GM12878 (cell line): ENCODE measurements around the gene FAM76A. TPM values are rescaled to one million over a fixed set of nuclear protein-coding genes. Genes with fewer than 3 reads are reported as not detected.

Source experiments
- ATF7 ChIP-seq: fragments of 450-650 bp; IDR thresholded peaks from 2 replicates; pipeline ENCODE4 v1.6.1; 2016; ENCODE audit warnings: low read depth, mild to moderate bottlenecking
- CEBPB ChIP-seq, 2 experiments: fragments of 150-350 bp in 1 of 2; IDR thresholded peaks; 2 replicates each; pipeline ENCODE4 v1.6.1; 2012 to 2014; ENCODE audit warnings: low read depth in 2 of 2, low read length in 2 of 2, borderline replicate concordance in 1 of 2, inconsistent platforms in 1 of 2
- CREB1 ChIP-seq: IDR thresholded peaks from 2 replicates; pipeline ENCODE4 v1.6.1; 2012; ENCODE audit warnings: low read depth, mild to moderate bottlenecking, inconsistent platforms
- CREM ChIP-seq: IDR thresholded peaks from 2 replicates; pipeline ENCODE4 v1.6.1; 2014; ENCODE audit warnings: antibody characterized with exemption, low read depth
- IKZF1 ChIP-seq: fragments of 450-650 bp; conservative IDR thresholded peaks from 2 replicates; pipeline ENCODE4 v1.6.1; 2017; ENCODE audit warnings: antibody characterized with exemption, mild to moderate bottlenecking
- JUNB ChIP-seq: IDR thresholded peaks from 2 replicates; pipeline ENCODE4 v1.6.1; 2016; ENCODE audit warnings: antibody characterized with exemption, mild to moderate bottlenecking
- JUND ChIP-seq: IDR thresholded peaks from 2 replicates; pipeline ENCODE4 v1.6.1; 2012; ENCODE audit warnings: low read depth, mild to moderate bottlenecking, low read length, improper control_type of control experiment, moderate library complexity
- NFYA ChIP-seq: IDR thresholded peaks from 2 replicates; pipeline ENCODE4 v1.6.1; 2011; ENCODE audit warnings: low read depth, mild to moderate bottlenecking, low read length, improper control_type of control experiment, borderline replicate concordance
- NR2C2 ChIP-seq: IDR thresholded peaks from 2 replicates; pipeline ENCODE4 v1.6.1; 2011; ENCODE audit warnings: borderline replicate concordance, low read depth; ENCODE audit not compliant: control insufficient read depth, insufficient read length
- NR2F1 ChIP-seq: fragments of 450-650 bp; conservative IDR thresholded peaks from 2 replicates; pipeline ENCODE4 v1.6.1; 2017; ENCODE audit warnings: mild to moderate bottlenecking
- PRDM15 ChIP-seq: fragments of 450-650 bp; formaldehyde crosslinking; IDR thresholded peaks from 2 replicates; pipeline ENCODE4 v1.4.0; 2020; ENCODE audit warnings: mild to moderate bottlenecking, moderate library complexity
- RELA ChIP-seq: fragments of 450-650 bp; IDR thresholded peaks from 2 replicates; pipeline ENCODE4 v1.8.0; 2014; ENCODE audit warnings: borderline replicate concordance; ENCODE audit not compliant: partially characterized antibody
- RELB ChIP-seq: fragments of 450-650 bp; IDR thresholded peaks from 2 replicates; pipeline ENCODE4 v1.6.1; 2017; ENCODE audit warnings: low read depth, mild to moderate bottlenecking, moderate library complexity
- RUNX3 ChIP-seq: IDR thresholded peaks from 2 replicates; pipeline ENCODE4 v1.6.1; 2012; ENCODE audit warnings: low read length, inconsistent platforms
- TAF1 ChIP-seq: IDR thresholded peaks from 2 replicates; pipeline ENCODE4 v1.6.1; 2011; ENCODE audit warnings: mild to moderate bottlenecking, low read depth, low read length, borderline replicate concordance
- TBL1XR1 ChIP-seq: IDR thresholded peaks from 2 replicates; pipeline ENCODE4 v1.6.1; 2012; ENCODE audit warnings: low read depth, low read length, improper control_type of control experiment
- TCF12 ChIP-seq: IDR thresholded peaks from 2 replicates; pipeline ENCODE4 v1.6.1; 2011; ENCODE audit warnings: low read depth, mild to moderate bottlenecking, low read length
- USF1 ChIP-seq: IDR thresholded peaks from 2 replicates; pipeline ENCODE4 v1.6.1; 2011; ENCODE audit warnings: borderline replicate concordance, low read depth, mild to moderate bottlenecking, moderate library complexity, mixed read lengths, low read length; ENCODE audit not compliant: insufficient read depth; ENCODE audit errors: extremely low read length
- ZNF24 ChIP-seq: fragments of 450-650 bp; IDR thresholded peaks from 2 replicates; pipeline ENCODE4 v1.6.1; 2017; ENCODE audit warnings: antibody characterized with exemption, mild to moderate bottlenecking
- polyA plus RNA-seq, 11 experiments: library from polyadenylated mRNA; depleted of rRNA in 4 of 11; unstranded in 6 of 11; stranded (reverse) in 5 of 11; fragments of >200 nt; fragmentation: Nextera tagmentation in 4 of 11; fragmentation: Illumina TruSeq in 1 of 11; extraction: Ambion mirVana in 4 of 11; extraction: Trizol in 1 of 11; gene quantifications; 1 replicate in 1 of 11; 2 replicates in 10 of 11; pipeline versions ENCODE4 v1.2.1 to v1.2.3, GENCODE V29; 2011 to 2016; ENCODE audit warnings: inconsistent platforms in 2 of 11, missing spikeins in 2 of 11, low read depth in 1 of 11
- total RNA-seq, 4 experiments: library from RNA; depleted of rRNA in 3 of 4; stranded (reverse); fragments of >200 nt in 3 of 4; fragmentation: Illumina TruSeq in 1 of 4; extraction: Trizol in 1 of 4; gene quantifications; 2 replicates each; pipeline versions ENCODE4 v1.2.1 to v1.2.3, GENCODE V29; 2013 to 2021
- TF ChIP-seq, protein P1 (sequence below): fragments of 150-350 bp; IDR thresholded peaks from 2 replicates; pipeline ENCODE4 v1.6.1; 2016; ENCODE audit warnings: low read depth, low read length

The FAM76A gene
- total and polyA plus RNA-seq, 10 of the 15 experiments (the other 5 are each of a cell fraction or from before 2014, with no cell fraction given), result 5.4 to 13.4 (median 7.6) TPM

GRCh38 chr1:27725374-27726172, at the start of gene FAM76A (continued):
- no peak for TF ChIP-seq PRDM15 (CRISPR knock-in tag)
- no peak for TF ChIP-seq RELA
- peak; percentile 55; the same call in 1 of the 2 replicates for TF ChIP-seq NR2F1
- TF ChIP-seq CEBPB (IDR thresholded peaks at IDR 0.05; ENCODE audit: borderline replicate concordance in 1 of 2, low read depth in 2 of 2, low read length in 2 of 2), result 0 out of 4 replicates have a peak, but pooled peaks of 1 of the 2 experiments have one; percentile 4
- TF ChIP-seq RELB, result no peak
- TF ChIP-seq ZNF24, result no peak
- 0 out of 2 replicates have a peak, but pooled peaks have one; percentile 58 for TF ChIP-seq IKZF1
- 0 out of 2 replicates have a peak, but pooled peaks have one; percentile 25 for TF ChIP-seq JUND
- TF ChIP-seq ATF7, result no peak
- TF ChIP-seq CREM, result peak; percentile 97
- TF ChIP-seq NR2C2, result no peak
- TF ChIP-seq, protein P1, sequence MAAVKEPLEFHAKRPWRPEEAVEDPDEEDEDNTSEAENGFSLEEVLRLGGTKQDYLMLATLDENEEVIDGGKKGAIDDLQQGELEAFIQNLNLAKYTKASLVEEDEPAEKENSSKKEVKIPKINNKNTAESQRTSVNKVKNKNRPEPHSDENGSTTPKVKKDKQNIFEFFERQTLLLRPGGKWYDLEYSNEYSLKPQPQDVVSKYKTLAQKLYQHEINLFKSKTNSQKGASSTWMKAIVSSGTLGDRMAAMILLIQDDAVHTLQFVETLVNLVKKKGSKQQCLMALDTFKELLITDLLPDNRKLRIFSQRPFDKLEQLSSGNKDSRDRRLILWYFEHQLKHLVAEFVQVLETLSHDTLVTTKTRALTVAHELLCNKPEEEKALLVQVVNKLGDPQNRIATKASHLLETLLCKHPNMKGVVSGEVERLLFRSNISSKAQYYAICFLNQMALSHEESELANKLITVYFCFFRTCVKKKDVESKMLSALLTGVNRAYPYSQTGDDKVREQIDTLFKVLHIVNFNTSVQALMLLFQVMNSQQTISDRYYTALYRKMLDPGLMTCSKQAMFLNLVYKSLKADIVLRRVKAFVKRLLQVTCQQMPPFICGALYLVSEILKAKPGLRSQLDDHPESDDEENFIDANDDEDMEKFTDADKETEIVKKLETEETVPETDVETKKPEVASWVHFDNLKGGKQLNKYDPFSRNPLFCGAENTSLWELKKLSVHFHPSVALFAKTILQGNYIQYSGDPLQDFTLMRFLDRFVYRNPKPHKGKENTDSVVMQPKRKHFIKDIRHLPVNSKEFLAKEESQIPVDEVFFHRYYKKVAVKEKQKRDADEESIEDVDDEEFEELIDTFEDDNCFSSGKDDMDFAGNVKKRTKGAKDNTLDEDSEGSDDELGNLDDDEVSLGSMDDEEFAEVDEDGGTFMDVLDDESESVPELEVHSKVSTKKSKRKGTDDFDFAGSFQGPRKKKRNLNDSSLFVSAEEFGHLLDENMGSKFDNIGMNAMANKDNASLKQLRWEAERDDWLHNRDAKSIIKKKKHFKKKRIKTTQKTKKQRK, result peak; percentile 76
- no peak for TF ChIP-seq TBL1XR1
- TF ChIP-seq USF1, result peak; percentile 72
- no peak; the same call in 1 of the 2 replicates for TF ChIP-seq NFYA
- no peak for TF ChIP-seq JUNB
- peak; percentile 67; the same call in 1 of the 2 replicates for TF ChIP-seq TAF1
- 0 out of 2 replicates have a peak, but pooled peaks have one; percentile 27 for TF ChIP-seq TCF12
- TF ChIP-seq CREB1, result peak; percentile 99
- 0 out of 2 replicates have a peak, but pooled peaks have one; percentile 14 for TF ChIP-seq RUNX3
